ENCODE data around the gene AATK.

The AATK gene

DNA sequence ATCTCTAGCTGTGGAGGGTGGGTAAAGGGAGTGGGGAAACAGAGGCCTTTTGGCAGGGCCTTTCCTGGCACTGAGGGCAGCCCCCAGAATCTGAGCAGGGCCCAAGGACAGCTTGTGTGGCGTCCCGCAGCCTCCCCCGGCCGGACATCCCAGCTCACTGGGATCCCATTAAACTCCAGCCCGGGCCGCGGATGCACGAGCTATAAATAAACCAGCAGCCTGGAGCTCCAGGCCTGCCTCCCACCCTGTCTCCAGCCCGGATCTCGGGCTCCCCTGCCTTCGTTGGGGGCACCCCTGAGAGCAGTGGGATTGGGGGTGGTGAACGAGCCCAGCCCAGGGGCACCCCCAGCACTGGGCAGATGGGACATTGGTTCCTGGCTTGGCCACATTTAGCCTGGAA lies 13.8 kb upstream of the AATK start:
- H3K4me3 ChIP-seq (ENCODE audit: low read depth in 1 of 2, low read length in 2 of 2) = no peak overlapping the region
- H3K4me1 ChIP-seq (ENCODE audit: control insufficient read depth in 1 of 2, insufficient read depth in 2 of 2, low read length in 2 of 2) = no peaks in the 10 kb centered on the region
- H3K27me3 ChIP-seq (ENCODE audit: low read depth, low read length) = no peaks in the 10 kb centered on the region
- H3K27ac ChIP-seq (ENCODE audit: low read length) = no peak overlapping the region
- H3K9me3 ChIP-seq (ENCODE audit: control insufficient read depth in 1 of 2, low read length in 2 of 2) = peaks cover 0 to 5% of the 10 kb centered on the region in 2 donors
- H3K36me3 ChIP-seq (ENCODE audit: control insufficient read depth in 1 of 2, insufficient read depth in 2 of 2, low read length in 2 of 2) = no peaks in the 10 kb centered on the region

DNA sequence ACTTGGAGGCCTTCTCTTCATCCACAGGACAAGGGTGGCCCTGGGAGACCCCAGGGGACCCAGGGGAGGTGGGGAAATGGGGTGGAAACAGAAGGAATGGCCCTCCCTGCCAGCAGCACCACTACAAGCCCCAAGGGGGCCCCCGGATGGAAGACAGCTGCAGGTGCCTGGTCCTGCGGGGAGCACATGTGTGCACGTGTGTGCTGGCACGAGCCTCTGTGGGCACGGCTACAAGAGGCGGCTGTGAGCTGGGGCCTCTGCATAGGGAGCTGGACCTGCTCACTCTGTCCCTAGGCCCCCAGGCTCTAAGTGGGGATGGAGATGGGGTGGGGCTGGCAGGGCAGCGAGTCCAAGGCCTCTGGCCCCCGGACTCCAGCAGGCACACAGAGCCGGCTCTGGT lies 13.2 kb upstream of the AATK start:
- no peaks in the 10 kb centered on the region for H3K36me3 ChIP-seq (ENCODE audit: control insufficient read depth in 1 of 2, insufficient read depth in 2 of 2, low read length in 2 of 2)
- no peaks in the 10 kb centered on the region for H3K4me1 ChIP-seq (ENCODE audit: control insufficient read depth in 1 of 2, insufficient read depth in 2 of 2, low read length in 2 of 2)
- H3K27me3 ChIP-seq (ENCODE audit: low read depth, low read length) = no peaks in the 10 kb centered on the region
- H3K9me3 ChIP-seq (ENCODE audit: control insufficient read depth in 1 of 2, low read length in 2 of 2) = peaks cover 0 to 5% of the 10 kb centered on the region in 2 donors
- H3K27ac ChIP-seq (ENCODE audit: low read length) = no peak overlapping the region
- H3K4me3 ChIP-seq (ENCODE audit: low read depth in 1 of 2, low read length in 2 of 2) = no peak overlapping the region

DNA sequence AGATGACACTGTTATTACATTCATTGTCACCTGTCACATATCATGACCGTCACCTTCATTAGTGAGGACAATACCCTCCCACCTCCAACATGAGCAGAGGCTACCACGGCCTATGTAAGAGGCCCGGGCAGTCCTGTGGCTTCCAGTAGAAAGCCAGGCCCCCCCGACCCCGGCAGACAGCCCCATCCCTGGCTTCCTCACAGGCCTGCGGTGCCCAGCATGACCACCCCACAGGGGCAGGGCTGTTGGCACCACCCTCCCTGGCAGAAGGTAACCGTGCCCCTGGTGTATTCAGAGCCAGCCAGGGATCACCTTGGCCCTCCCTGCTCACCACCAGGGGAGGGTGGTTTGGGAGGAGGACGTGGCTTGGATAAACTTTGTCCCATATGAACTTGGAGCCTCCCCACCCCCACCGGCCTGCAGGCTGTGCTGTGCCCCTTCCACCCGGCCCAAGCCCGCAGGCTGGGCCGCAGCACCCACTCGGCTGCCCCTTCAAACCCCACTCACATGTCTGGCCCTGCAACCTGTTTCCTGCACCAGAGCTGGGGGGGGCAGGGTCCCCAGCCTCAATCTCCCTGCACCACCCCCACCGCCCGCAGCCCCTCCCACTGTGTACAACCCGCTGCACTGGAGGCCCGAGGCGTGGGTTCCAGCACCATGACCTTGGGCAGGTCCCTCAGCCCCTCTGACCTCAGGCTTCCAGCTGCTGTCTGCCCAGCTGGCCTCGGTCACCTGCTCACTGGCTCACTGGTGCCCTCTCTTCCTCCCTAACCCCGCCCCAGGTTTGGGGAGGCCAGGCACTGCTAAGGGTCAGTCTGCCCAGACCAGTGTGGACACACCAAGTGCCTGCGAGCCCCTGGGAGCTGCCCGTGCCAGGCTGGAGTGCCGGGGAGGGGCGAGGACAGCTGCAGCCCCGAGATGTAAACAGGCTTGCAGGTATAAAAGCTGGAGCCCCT lies 12.4 kb upstream of the AATK start:
- H3K27ac ChIP-seq (ENCODE audit: low read length) = no peak overlapping the region
- no peaks in the 10 kb centered on the region for H3K27me3 ChIP-seq (ENCODE audit: low read depth, low read length)
- H3K36me3 ChIP-seq (ENCODE audit: control insufficient read depth in 1 of 2, insufficient read depth in 2 of 2, low read length in 2 of 2) = no peaks in the 10 kb centered on the region
- peaks cover 0 to 5% of the 10 kb centered on the region in 2 donors for H3K9me3 ChIP-seq (ENCODE audit: control insufficient read depth in 1 of 2, low read length in 2 of 2)
- no peaks in the 10 kb centered on the region for H3K4me1 ChIP-seq (ENCODE audit: control insufficient read depth in 1 of 2, insufficient read depth in 2 of 2, low read length in 2 of 2)
- H3K4me3 ChIP-seq (ENCODE audit: low read depth in 1 of 2, low read length in 2 of 2) = no peak overlapping the region

DNA sequence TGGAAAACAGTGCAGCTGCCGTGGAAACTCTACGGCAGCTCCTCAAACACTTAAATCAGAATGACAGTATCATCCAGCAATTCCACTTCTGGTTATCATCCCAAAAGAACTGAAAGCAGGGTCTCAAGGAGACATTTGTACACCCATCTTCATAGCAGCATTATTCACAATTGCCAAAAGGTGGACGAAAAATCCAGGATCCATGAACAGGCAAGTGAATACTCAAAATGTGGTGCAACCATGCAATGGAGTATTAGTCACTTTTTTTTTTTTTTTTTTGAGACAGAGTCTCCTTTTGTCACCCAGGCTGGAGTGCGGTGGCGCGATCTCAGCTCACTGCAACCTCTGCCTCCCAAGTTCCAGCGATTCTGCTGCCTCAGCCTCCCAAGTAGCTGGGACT lies 10.6 kb upstream of the AATK start:
- Histone ChIP-seq H3K9me3 (ENCODE audit: control insufficient read depth in 1 of 2, low read length in 2 of 2) (peaks cover 0 to 5% of the 10 kb centered on the region in 2 donors), H3K27ac (ENCODE audit: low read length) (no peak overlapping the region), H3K4me3 (ENCODE audit: low read depth in 1 of 2, low read length in 2 of 2) (no peak overlapping the region), H3K4me1 (ENCODE audit: control insufficient read depth in 1 of 2, insufficient read depth in 2 of 2, low read length in 2 of 2) (no peaks in the 10 kb centered on the region), H3K36me3 (ENCODE audit: control insufficient read depth in 1 of 2, insufficient read depth in 2 of 2, low read length in 2 of 2) (no peaks in the 10 kb centered on the region), H3K27me3 (ENCODE audit: low read depth, low read length) (no peaks in the 10 kb centered on the region)

DNA sequence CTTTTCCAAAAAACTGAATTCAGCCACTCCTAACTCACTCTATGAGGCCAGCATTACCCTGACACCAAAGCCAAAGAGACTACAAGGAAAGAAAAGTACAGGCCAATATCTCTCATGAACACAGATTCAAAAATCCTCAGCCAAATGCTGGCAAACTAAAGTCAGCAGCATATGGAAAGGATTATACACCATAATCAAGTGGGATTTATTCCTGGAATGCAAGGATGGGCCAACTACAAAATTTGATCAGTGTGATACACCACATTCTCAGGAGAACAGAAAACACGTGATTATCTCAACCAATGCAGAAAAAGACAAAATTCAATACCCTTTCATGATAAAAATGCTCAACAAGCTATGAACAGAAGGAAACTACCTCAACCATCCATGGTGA lies 7.7 kb upstream of the AATK start:
- Histone ChIP-seq H3K36me3 (ENCODE audit: control insufficient read depth in 1 of 2, insufficient read depth in 2 of 2, low read length in 2 of 2) (no peaks in the 10 kb centered on the region), H3K4me3 (ENCODE audit: low read depth in 1 of 2, low read length in 2 of 2) (no peak overlapping the region), H3K4me1 (ENCODE audit: control insufficient read depth in 1 of 2, insufficient read depth in 2 of 2, low read length in 2 of 2) (no peaks in the 10 kb centered on the region), H3K9me3 (ENCODE audit: control insufficient read depth in 1 of 2, low read length in 2 of 2) (peaks cover 0 to 5% of the 10 kb centered on the region in 2 donors), H3K27me3 (ENCODE audit: low read depth, low read length) (no peaks in the 10 kb centered on the region), H3K27ac (ENCODE audit: low read length) (no peak overlapping the region)

DNA sequence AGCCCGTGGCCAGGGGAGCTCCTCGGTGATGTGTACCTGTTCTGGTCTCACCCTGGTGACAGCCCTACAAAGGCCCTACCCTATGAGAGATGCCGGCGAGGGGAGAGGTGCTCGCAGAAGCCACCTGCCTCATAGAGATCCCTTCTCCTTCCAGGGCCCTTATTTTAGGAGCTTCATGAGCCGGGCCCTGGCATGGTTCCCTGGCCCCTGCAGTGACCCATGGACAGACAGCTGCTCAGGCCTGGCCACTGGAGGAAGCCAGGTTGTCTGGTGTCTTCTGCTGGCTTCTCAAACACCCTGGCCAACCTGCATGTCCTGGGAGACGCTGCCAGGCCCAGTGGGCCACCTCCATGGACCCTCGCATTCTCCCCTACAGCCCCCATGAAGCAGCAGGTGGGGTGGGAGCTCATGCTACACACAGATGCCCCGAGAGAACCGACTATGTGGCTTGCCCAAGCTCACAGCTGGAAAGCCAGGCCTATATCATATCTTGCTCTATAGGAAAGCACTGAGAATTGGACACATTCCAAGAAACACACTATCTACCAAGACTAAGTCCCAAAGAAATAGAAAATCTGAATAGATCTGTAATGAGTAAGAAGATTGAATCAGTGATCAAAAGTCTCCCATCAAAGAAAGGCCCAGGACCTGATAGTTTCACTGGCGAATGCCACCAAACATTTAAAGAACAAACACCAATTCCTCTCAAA lies 7.2 kb upstream of the AATK start:
- no peak overlapping the region for H3K27ac ChIP-seq (ENCODE audit: low read length)
- no peaks in the 10 kb centered on the region for H3K36me3 ChIP-seq (ENCODE audit: control insufficient read depth in 1 of 2, insufficient read depth in 2 of 2, low read length in 2 of 2)
- no peak overlapping the region for H3K4me3 ChIP-seq (ENCODE audit: low read depth in 1 of 2, low read length in 2 of 2)
- H3K4me1 ChIP-seq (ENCODE audit: control insufficient read depth in 1 of 2, insufficient read depth in 2 of 2, low read length in 2 of 2) = no peaks in the 10 kb centered on the region
- H3K27me3 ChIP-seq (ENCODE audit: low read depth, low read length) = no peaks in the 10 kb centered on the region
- H3K9me3 ChIP-seq (ENCODE audit: control insufficient read depth in 1 of 2, low read length in 2 of 2) = peaks cover 0 to 5% of the 10 kb centered on the region in 2 donors

DNA sequence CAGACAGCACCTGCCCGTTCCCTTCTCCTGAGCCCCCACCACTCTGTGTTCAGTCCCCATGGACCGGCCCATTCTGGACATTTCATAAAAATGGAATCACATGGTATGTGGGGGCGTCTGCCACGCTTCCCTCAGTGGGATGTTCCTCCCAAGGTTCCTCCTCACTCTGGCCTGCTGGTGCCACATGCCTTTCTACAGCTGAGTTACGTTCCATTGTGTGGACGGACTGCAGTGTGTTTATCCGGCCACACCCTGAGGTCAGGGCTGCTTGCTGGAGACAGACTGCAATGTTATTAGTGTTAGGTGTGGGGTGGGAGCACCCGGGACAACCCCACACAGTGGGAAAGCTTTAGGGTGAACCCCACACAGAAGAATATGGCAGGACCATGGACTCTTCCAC lies 5.9 kb upstream of the AATK start:
- Histone ChIP-seq H3K4me3 (ENCODE audit: low read depth in 1 of 2, low read length in 2 of 2) (no peak overlapping the region), H3K9me3 (ENCODE audit: control insufficient read depth in 1 of 2, low read length in 2 of 2) (peaks cover 0 to 5% of the 10 kb centered on the region in 2 donors), H3K36me3 (ENCODE audit: control insufficient read depth in 1 of 2, insufficient read depth in 2 of 2, low read length in 2 of 2) (no peaks in the 10 kb centered on the region)

DNA sequence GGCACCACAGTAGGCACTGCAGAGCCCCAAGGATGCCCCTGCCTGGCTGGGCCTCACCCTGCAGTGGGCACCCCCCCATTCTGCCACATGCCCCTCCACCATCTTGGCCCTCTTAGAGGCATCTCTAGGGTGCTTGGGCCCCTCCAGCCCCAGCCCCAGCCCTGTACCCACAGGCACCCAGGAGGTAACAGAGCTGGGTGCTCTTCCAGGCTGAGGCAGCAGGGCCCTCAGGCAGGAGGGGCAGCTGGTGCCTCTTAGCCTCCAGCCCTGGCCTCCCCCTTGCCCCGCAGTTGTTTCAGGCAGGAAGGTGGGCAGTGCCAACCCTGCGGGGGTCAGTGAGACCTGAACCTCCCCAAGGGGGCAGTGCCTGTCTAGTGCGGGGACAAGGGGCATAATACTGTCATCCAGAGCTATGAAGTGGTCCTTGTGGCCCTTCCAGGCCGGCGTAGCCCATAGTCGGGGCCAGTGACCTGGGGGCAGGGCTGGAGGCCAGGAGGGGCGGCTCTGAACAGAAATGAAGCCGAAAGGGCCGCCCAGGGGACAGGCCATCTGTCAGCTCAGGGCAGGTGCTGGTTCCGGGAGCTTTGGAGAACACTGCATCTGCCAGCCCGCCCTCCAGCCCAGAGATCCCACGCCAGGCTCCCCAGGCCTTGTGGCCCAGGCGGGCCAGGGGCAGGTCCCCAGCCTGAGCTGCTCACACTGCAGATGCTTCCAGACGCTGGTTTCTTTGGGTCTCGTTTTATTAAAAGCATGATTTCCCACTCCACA lies 4.9 kb upstream of the AATK start:
- H3K27me3 ChIP-seq (ENCODE audit: low read depth, low read length) = no peaks in the 10 kb centered on the region
- peaks cover 0 to 5% of the 10 kb centered on the region in 2 donors for H3K9me3 ChIP-seq (ENCODE audit: control insufficient read depth in 1 of 2, low read length in 2 of 2)
- H3K36me3 ChIP-seq (ENCODE audit: control insufficient read depth in 1 of 2, insufficient read depth in 2 of 2, low read length in 2 of 2) = no peaks in the 10 kb centered on the region
- no peak overlapping the region for H3K4me3 ChIP-seq (ENCODE audit: low read depth in 1 of 2, low read length in 2 of 2)
- H3K4me1 ChIP-seq (ENCODE audit: control insufficient read depth in 1 of 2, insufficient read depth in 2 of 2, low read length in 2 of 2) = peaks cover 0 to 6% of the 10 kb centered on the region in 2 donors
- no peak overlapping the region for H3K27ac ChIP-seq (ENCODE audit: low read length)

More for the DNA sequence above, 5.9 kb upstream of the AATK start:
- Histone ChIP-seq H3K4me1 (ENCODE audit: control insufficient read depth in 1 of 2, insufficient read depth in 2 of 2, low read length in 2 of 2) (no peaks in the 10 kb centered on the region), H3K27me3 (ENCODE audit: low read depth, low read length) (no peaks in the 10 kb centered on the region), H3K27ac (ENCODE audit: low read length) (no peak overlapping the region)

DNA sequence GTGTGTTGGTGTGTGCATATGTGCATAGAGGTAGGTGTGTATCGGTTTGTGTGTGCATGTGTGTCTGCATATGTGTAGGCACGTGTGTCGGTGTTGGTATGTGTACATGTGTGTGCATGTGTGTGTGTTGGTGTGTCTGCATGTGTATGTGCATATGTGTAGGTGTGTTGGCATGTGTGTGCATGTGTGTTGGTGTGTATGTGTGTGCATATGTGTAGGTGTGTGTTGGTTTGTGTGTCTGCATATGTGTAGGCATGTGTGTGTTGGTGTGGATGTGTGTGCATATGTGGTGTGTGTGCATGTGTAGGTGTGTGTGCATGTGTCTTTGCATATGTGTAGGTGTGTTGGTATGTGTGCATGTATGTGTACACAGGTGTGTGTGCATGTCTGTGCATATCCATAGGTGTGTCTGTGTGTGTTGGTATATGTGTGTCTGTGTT lies 3.9 kb upstream of the AATK start:
- H3K36me3 ChIP-seq (ENCODE audit: control insufficient read depth in 1 of 2, insufficient read depth in 2 of 2, low read length in 2 of 2) = no peaks in the 10 kb centered on the region
- no peaks in the 10 kb centered on the region for H3K9me3 ChIP-seq (ENCODE audit: control insufficient read depth in 1 of 2, low read length in 2 of 2)
- no peak overlapping the region for H3K4me3 ChIP-seq (ENCODE audit: low read depth in 1 of 2, low read length in 2 of 2)
- peaks cover 0 to 13% of the 10 kb centered on the region in 2 donors for H3K4me1 ChIP-seq (ENCODE audit: control insufficient read depth in 1 of 2, insufficient read depth in 2 of 2, low read length in 2 of 2)
- H3K27me3 ChIP-seq (ENCODE audit: low read depth, low read length) = no peaks in the 10 kb centered on the region
- H3K27ac ChIP-seq (ENCODE audit: low read length) = no peak overlapping the region

DNA sequence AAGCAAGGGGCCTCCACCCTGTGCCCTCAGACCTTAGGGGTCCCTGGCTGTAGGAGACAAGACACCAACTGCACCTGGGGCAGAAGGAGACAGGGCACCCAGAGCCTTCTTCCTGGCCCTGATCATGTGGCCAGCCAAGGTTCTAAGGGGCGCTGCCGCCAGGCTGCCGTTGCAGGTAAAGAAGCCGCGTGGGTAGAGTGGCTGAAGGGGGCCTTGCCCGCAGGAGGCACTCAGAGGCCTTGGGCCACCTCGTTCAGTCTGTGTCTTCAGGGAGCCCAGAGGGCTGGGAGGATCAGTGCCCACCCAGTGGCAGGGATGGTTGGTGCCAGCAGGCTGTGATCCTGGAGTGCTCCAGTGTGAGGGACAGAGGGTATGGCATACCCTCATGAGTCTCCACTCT lies 1.6 kb upstream of the AATK start:
- H3K4me3 ChIP-seq (ENCODE audit: low read depth in 1 of 2, low read length in 2 of 2) = no peak overlapping the region
- peaks cover 0 to 24% of the 10 kb centered on the region in 2 donors for H3K4me1 ChIP-seq (ENCODE audit: control insufficient read depth in 1 of 2, insufficient read depth in 2 of 2, low read length in 2 of 2)
- no peak overlapping the region for H3K27ac ChIP-seq (ENCODE audit: low read length)
- no peaks in the 10 kb centered on the region for H3K9me3 ChIP-seq (ENCODE audit: control insufficient read depth in 1 of 2, low read length in 2 of 2)
- no peaks in the 10 kb centered on the region for H3K27me3 ChIP-seq (ENCODE audit: low read depth, low read length)
- H3K36me3 ChIP-seq (ENCODE audit: control insufficient read depth in 1 of 2, insufficient read depth in 2 of 2, low read length in 2 of 2) = no peaks in the 10 kb centered on the region

DNA sequence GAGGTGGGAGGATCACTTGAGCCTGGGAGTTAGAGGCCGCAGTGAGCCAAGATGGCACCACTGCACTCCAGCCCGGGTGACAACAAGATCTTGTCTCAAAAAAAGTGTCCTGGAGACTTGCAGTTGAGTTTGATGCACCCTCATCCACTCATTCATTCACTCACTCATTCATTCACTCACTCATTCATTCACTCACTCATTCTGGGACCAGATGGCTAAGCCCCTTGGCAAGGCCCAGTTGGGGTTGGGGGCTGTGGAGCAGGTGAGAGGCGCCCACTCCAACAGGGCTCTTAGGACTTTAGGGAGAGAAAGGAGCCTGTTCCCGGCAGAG lies 1.1 kb upstream of the AATK start:
- Histone ChIP-seq H3K9me3 (ENCODE audit: control insufficient read depth in 1 of 2, low read length in 2 of 2) (no peaks in the 10 kb centered on the region), H3K4me1 (ENCODE audit: control insufficient read depth in 1 of 2, insufficient read depth in 2 of 2, low read length in 2 of 2) (peaks cover 0 to 24% of the 10 kb centered on the region in 2 donors), H3K27me3 (ENCODE audit: low read depth, low read length) (no peaks in the 10 kb centered on the region)

More for the DNA sequence above, 1.1 kb upstream of the AATK start:
- Histone ChIP-seq H3K4me3 (ENCODE audit: low read depth in 1 of 2, low read length in 2 of 2) (no peak overlapping the region), H3K27ac (ENCODE audit: low read length) (no peak overlapping the region), H3K36me3 (ENCODE audit: control insufficient read depth in 1 of 2, insufficient read depth in 2 of 2, low read length in 2 of 2) (no peaks in the 10 kb centered on the region)

All from muscle layer of duodenum (tissue), 2 donors.